SK-N-SH (cell line): ENCODE data around the gene TCHHL1. TPM values are rescaled to one million over a fixed set of nuclear protein-coding genes. Genes with fewer than 3 reads are reported as not detected.

ENCODE experiments used
- CTCF ChIA-PET: fragments of 300-600, 350-600 bp; formaldehyde crosslinking; extraction: SDS; loops from one replicate; lab custom pipeline; 2021; lab: Yijun Ruan, JAX
- POLR2A ChIA-PET: fragments of 350-600 bp; sonication (Branson Sonifier 250); formaldehyde crosslinking; extraction: SDS; loops from one replicate; lab custom pipeline; 2020; ENCODE audit warnings: antibody characterized with exemption, inconsistent platforms; lab: Yijun Ruan, JAX
- DNase-seq: peaks from one replicate; pipeline ENCODE4 v3.0.0; 2012
- H2AFZ ChIP-seq: fragments of 200-600 bp; sonication (generic); 2 replicates; pipeline ENCODE4 v1.8.1; 2016; ENCODE audit warnings: antibody characterized with exemption, mild to moderate bottlenecking, low read depth
- H3F3A ChIP-seq: fragments of 200-600 bp; sonication (generic); replicated peaks from 2 replicates; pipeline ENCODE3; 2016; ENCODE audit warnings: antibody characterized with exemption, mild to moderate bottlenecking; ENCODE audit not compliant: insufficient read depth
- H3K27ac ChIP-seq, 2 experiments: fragments of 200-500 bp in 1 of 2; fragments of 200-600 bp in 1 of 2; sonication (Bioruptor generic) in 1 of 2; sonication (generic), shearing (Covaris generic) in 1 of 2; 2 replicates each; pipeline versions ENCODE4 v1.5.1 to v1.6.1; 2014 to 2016; ENCODE audit warnings: low read depth in 2 of 2, inconsistent platforms in 1 of 2, low read length in 1 of 2, mild to moderate bottlenecking in 1 of 2, mixed read lengths in 1 of 2
- H3K27me3 ChIP-seq: fragments of 200-600 bp; sonication (generic), shearing (Covaris generic); 2 replicates; pipeline ENCODE4 v1.6.1; 2016; ENCODE audit warnings: mixed run types; ENCODE audit not compliant: insufficient read depth
- H3K36me3 ChIP-seq, 2 experiments: fragments of 200-500 bp in 1 of 2; fragments of 200-600 bp in 1 of 2; sonication (Bioruptor generic) in 1 of 2; sonication (generic) in 1 of 2; replicated peaks in 1 of 2; 2 replicates each; pipeline versions ENCODE3 to v1.5.1; 2014 to 2016; ENCODE audit warnings: low read length in 1 of 2, mild to moderate bottlenecking in 1 of 2; ENCODE audit not compliant: insufficient read depth in 2 of 2, control insufficient read depth in 1 of 2
- H3K4me1 ChIP-seq, 2 experiments: fragments of 200-500 bp in 1 of 2; fragments of 200-600 bp in 1 of 2; sonication (Bioruptor generic) in 1 of 2; sonication (generic), shearing (Covaris generic) in 1 of 2; 2 replicates each; pipeline versions ENCODE4 v1.5.1 to v1.6.1; 2014 to 2016; ENCODE audit warnings: low read depth in 1 of 2, low read length in 1 of 2, mixed run types in 1 of 2; ENCODE audit not compliant: insufficient read depth in 2 of 2, control insufficient read depth in 1 of 2
- H3K4me2 ChIP-seq: fragments of 200-600 bp; sonication (generic), shearing (Covaris generic); 2 replicates; pipeline ENCODE4 v1.6.1; 2017; ENCODE audit warnings: mixed run types
- H3K4me3 ChIP-seq, 2 experiments: fragments of 200-500 bp in 1 of 2; fragments of 200-600 bp in 1 of 2; sonication (Bioruptor generic) in 1 of 2; sonication (generic), shearing (Covaris generic) in 1 of 2; 2 replicates each; pipeline versions ENCODE4 v1.5.1 to v1.8.1; 2014 to 2016; ENCODE audit warnings: low read depth in 2 of 2, inconsistent platforms in 1 of 2, low read length in 1 of 2, mild to moderate bottlenecking in 1 of 2, mixed read lengths in 1 of 2, moderate library complexity in 1 of 2
- H3K79me2 ChIP-seq: fragments of 200-600 bp; sonication (generic); 2 replicates; pipeline ENCODE4 v1.8.1; 2017; ENCODE audit warnings: mild to moderate bottlenecking; ENCODE audit not compliant: insufficient read depth
- H3K9ac ChIP-seq: fragments of 200-600 bp; sonication (generic); 2 replicates; pipeline ENCODE4 v1.6.1; 2017; ENCODE audit warnings: mixed run types
- H3K9me2 ChIP-seq: fragments of 200-600 bp; sonication (generic); 2 replicates; pipeline ENCODE4 v1.6.1; 2017; ENCODE audit warnings: mixed run types
- H3K9me3 ChIP-seq: fragments of 200-600 bp; sonication (generic); 2 replicates; pipeline ENCODE4 v1.6.1; 2017; ENCODE audit warnings: mixed run types, mild to moderate bottlenecking, moderate library complexity
- H4K20me1 ChIP-seq: fragments of 200-600 bp; sonication (generic); 2 replicates; pipeline ENCODE4 v1.6.1; 2017; ENCODE audit warnings: mild to moderate bottlenecking, mixed run types; ENCODE audit not compliant: insufficient read depth
- CHD2 ChIP-seq: fragments of 150-350 bp; IDR thresholded peaks from 2 replicates; pipeline ENCODE4 v1.6.1; 2018; ENCODE audit warnings: low read length; ENCODE audit not compliant: partially characterized antibody
- CTCF ChIP-seq: fragments of 200-600 bp; sonication (generic); IDR thresholded peaks from 2 replicates; pipeline ENCODE4 v1.6.1; 2017; ENCODE audit warnings: antibody characterized with exemption, mild to moderate bottlenecking, moderate library complexity
- EZH2phosphoT487 ChIP-seq: fragments of 200-600 bp; sonication (generic); IDR thresholded peaks from 2 replicates; pipeline ENCODE4 v1.6.1; 2017; ENCODE audit warnings: low read depth, mixed run types, mild to moderate bottlenecking, antibody characterized with exemption, moderate library complexity, borderline replicate concordance
- FOXJ3 ChIP-seq: sonication (generic); formaldehyde crosslinking; IDR thresholded peaks from 2 replicates; pipeline ENCODE4 v1.5.1; 2020; ENCODE audit warnings: mild to moderate bottlenecking, missing genetic modification reagents
- GABPA ChIP-seq: IDR thresholded peaks from 2 replicates; pipeline ENCODE4 v1.4.0; 2012; ENCODE audit warnings: low read depth, mild to moderate bottlenecking
- NFIC ChIP-seq: IDR thresholded peaks from 2 replicates; pipeline ENCODE4 v1.4.0; 2012; ENCODE audit warnings: borderline replicate concordance
- NRF1 ChIP-seq: IDR thresholded peaks from 2 replicates; pipeline ENCODE4 v1.6.1; 2012; ENCODE audit warnings: low read depth, mild to moderate bottlenecking, low read length
- RAD21 ChIP-seq: IDR thresholded peaks from 2 replicates; pipeline ENCODE4 v1.6.1; 2012; ENCODE audit warnings: mild to moderate bottlenecking, low read length
- RCOR1 ChIP-seq: fragments of 150-350 bp; IDR thresholded peaks from 2 replicates; pipeline ENCODE4 v1.6.1; 2017; ENCODE audit warnings: antibody characterized with exemption, low read length
- REST ChIP-seq: IDR thresholded peaks from 2 replicates; pipeline ENCODE4 v1.6.1; 2012; ENCODE audit warnings: mild to moderate bottlenecking, low read depth, low read length, moderate library complexity
- RFX5 ChIP-seq: IDR thresholded peaks from 2 replicates; pipeline ENCODE4 v1.6.1; 2012; ENCODE audit warnings: mild to moderate bottlenecking, improper control_type of control experiment, low read length
- RXRA ChIP-seq: IDR thresholded peaks from 2 replicates; pipeline ENCODE4 v1.4.0; 2012; ENCODE audit warnings: low read depth, mild to moderate bottlenecking, borderline replicate concordance
- TAF1 ChIP-seq: IDR thresholded peaks from 2 replicates; pipeline ENCODE4 v1.6.1; 2012; ENCODE audit warnings: low read depth, mild to moderate bottlenecking, low read length, moderate library complexity, borderline replicate concordance
- TCF12 ChIP-seq: IDR thresholded peaks from 2 replicates; pipeline ENCODE4 v1.4.0; 2012
- USF1 ChIP-seq: IDR thresholded peaks from 2 replicates; pipeline ENCODE4 v1.4.0; 2012; ENCODE audit warnings: low read depth, borderline replicate concordance
- YY1 ChIP-seq: IDR thresholded peaks from 2 replicates; pipeline ENCODE4 v1.4.0; 2012; ENCODE audit warnings: low read depth, mild to moderate bottlenecking
- WGBS: methylation state at CpG from one replicate; pipeline ENCODE4 v1.1.6; 2017; ENCODE audit warnings: low lambda C conversion rate; 5-methylcytosine and 5-hydroxymethylcytosine counted together
- polyA plus RNA-seq, 3 experiments: library from polyadenylated mRNA; depleted of rRNA; stranded (reverse); fragments of >200 nt; gene quantifications; 2 replicates each; pipeline ENCODE4 v1.2.3, GENCODE V29; 2012

The TCHHL1 gene
- polyA plus RNA-seq, 1 of the 3 experiments (the other 2 are of a cell fraction), result not detected

DNA sequence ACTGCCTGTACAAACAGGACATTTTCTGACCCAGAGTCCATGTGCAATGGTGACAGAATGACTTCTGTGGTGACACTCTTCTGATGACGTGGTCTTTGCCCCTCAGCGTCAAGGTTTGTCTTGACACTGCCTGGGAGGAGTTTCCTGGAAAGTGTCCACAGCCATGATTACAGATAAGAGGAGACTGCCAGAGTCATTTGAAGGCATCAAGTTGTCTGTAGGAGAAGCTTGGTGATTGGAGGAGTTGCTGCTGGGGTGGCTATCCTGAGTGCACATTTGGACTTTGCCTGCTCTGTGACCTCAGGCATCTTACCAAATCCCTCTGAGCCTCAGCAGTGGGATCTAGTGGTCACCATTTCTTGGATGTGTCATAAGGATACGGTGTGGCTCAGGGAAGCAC, 17.7 kb downstream of the TCHHL1 start:
- no peaks in the 10 kb centered on the region for H3F3A ChIP-seq
- no peaks in the 10 kb centered on the region for H3K36me3 ChIP-seq
- CTCF ChIA-PET, result interaction anchor here (0.6 to 1.3 kb wide), 3 partner anchors 18 to 115 kb away, joined by 3 read pairs; no protein-coding TSS in a partner anchor
- no peak overlapping the region for H3K27ac ChIP-seq
- H3K9ac ChIP-seq, result no peak overlapping the region
- POLR2A ChIA-PET, result no interaction called here
- TF ChIP-seq FOXJ3 (no peak), REST (no peak), CTCF (no peak), EZH2phosphoT487 (no peak), RXRA (no peak), YY1 (no peak), RFX5 (no peak), NRF1 (no peak), GABPA (no peak), RCOR1 (no peak), TCF12 (no peak), TAF1 (no peak), USF1 (no peak), CHD2 (no peak), NFIC (no peak), RAD21 (no peak)
- no peak overlapping the region for H2AFZ ChIP-seq
- H3K4me3 ChIP-seq, result no peak overlapping the region
- H3K9me2 ChIP-seq, result no peaks in the 10 kb centered on the region
- H4K20me1 ChIP-seq, result no peaks in the 10 kb centered on the region
- no peaks in the 10 kb centered on the region for H3K9me3 ChIP-seq
- no peaks in the 10 kb centered on the region for H3K4me1 ChIP-seq
- WGBS, result 7% methylated on average over 3 of the region's 3 CpGs
- no peak overlapping the region for H3K4me2 ChIP-seq
- H3K27me3 ChIP-seq, result peaks cover 56% of the 10 kb centered on the region
- no peak for DNase-seq
- H3K79me2 ChIP-seq, result no peaks in the 10 kb centered on the region
